ENCODE data around the gene CTRL. TPM values are rescaled to one million over a fixed set of nuclear protein-coding genes. Genes with fewer than 3 reads are reported as not detected.
"Not testable (repeated sequence)": the region's sequence is repeated elsewhere in the genome, so short reads cannot be mapped to it uniquely, and the experiment has no call there.

CTRL gene
- polyA plus RNA-seq, 1 donor, result 3.1 TPM

DNA sequence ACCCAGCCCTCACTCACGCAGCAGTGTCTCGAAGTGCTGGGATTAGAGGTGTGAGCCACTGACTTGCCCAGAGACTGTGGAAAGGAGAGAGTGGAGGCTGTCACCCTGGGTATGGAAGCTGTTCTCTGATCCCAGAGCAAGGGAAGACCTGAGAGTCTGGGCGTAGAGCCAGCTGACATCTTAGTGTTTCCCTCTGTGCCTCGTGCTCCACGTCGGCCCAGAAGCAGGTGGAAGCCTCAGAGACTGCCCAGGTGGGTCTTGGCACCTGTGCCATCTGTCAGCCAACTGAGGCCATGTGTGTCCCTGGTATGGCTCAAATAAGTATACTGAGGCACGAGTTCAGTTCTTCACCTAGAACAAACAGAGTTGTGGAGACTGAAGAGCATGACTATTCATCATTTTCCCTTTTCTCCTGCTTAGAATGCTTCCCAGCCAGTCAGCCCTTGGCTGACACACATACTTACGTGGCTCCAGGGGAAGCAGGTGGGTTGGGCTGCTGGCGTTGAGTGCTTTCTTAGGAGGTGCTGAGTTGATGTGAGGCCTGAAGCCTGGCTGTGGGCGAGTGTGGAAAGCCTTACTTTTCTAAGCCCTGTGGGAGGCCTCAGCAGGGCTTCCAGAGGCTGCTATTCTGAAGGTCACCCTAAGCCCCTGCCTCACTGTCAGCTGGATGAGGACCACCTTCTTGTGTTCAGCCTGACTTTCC is 8.1 kb downstream of the CTRL start:
- DNase-seq, result no peak

DNA sequence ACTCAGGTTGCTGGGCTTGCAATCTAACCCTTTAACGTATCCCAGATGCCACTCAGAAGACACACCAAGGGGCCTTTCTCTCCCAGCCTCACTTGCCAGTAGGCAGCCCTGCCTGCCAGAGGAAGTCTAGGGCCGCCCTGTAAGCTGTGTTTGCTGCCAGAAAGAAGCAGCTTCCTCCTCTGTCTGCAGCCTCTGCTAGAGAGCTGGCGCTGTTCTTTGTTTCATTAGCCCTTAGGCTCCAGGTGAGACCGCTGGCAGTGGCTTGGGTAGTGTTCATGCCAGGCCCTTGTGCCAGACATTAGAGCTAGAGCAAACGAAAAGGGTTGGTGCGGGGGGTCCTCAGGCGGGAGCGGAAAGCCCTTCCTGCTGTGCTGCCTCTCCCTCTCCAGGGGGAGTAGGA is 8.9 kb downstream of the CTRL start:
- DNase-seq, result no peak

DNA sequence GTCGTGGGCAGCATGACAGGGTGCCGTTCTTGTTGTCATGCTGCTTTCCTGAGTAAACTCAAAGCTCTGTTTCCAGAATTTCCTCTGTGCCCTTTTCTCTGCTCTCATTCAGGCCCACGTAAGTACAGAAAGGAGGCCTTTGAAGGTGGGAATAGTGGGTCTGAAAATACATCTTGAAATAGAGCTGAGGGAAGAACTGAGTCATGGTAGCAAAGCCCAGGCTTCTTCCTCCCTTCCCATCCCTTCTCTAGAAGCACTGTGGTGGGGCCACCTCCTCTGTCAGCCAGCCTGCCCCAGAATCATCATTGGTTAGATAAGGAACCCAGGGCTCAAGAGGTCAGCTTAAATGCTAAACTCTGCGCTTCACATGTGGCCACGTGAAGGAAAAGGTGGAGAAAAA is 9.4 kb downstream of the CTRL start:
- DNase-seq, result no peak

DNA sequence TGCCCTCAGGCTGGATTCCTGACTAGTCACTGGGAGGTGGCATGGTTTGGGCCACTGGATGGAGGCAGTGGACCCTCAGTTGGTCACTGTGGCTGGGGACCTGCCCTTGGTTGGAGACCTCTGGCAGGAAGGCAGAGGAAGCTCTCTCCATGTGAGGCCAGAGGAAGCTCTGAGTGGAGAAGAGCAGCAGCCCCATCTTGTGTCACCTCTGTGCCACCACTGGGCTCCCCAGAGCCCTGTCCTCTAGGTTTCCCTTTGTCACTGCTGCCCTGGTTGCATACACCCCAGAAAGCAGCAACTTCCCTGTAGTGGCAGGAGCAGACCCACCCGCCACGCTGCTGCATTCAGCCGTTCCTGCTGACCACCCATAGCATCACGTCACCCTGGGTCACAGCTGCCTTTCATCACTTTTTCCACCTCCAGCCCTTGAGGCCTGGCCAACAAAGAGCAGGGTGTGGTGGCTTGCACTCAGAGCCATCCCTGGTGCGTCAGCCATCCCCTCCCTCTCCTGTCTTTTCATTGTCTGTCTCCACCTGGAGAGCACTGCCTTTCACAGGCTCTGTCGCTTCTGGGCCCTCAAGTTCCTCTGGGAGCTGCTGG is 11.9 kb downstream of the CTRL start:
- no peak for DNase-seq

DNA sequence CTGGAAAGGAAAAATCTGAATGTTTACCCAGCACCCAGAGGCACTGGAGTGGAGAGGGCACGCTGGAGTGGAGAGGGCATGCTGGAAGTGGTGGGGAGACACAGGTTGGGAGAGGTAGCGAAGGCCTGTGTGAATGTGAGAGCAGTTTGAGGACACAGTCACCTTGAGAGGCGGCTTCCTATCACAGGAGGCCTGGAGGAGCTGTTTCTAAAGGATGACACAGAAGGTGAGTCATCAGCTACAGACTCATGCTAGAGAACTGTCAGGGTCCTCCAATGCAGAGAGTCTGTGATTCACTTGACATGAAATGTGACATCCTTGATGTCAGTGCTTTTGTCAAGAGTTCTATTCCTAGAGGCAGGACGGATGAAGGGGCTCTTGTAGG is 13.8 kb downstream of the CTRL start:
- no peak for DNase-seq

DNA sequence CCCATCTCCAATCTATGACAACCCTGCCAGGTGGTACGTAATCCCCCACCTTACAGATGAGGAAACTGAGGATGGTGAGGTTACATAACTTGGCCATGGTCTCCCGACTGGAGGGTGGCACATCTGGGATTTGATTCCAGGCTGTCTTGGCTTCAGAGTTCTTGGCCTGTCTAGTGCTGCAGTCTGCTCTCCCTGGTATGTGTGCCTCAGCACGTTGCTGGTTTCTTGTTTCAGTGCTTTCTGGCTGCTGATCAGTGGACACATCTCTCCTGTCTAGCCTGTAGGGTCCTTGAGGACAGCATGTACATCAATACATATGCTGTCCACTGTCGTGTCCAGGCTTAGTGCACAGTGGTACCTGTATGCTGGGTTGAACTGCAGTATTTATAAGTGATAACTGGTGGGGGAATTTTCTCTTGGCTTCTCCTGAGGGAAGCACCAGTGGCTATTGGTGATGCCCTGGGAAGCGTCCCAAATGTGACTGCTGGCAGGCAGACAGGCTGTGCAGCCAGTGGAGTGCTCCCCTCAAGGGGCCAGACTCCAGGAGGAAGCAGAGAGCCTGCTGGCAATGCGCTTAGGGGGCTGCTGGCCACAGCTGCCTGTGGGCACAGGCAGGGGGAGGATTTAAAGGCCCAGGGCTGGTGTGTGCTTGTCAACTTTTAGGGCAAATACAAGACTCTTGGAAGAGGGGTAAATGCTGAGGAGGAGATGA is 14.4 kb downstream of the CTRL start:
- no peak for DNase-seq

DNA sequence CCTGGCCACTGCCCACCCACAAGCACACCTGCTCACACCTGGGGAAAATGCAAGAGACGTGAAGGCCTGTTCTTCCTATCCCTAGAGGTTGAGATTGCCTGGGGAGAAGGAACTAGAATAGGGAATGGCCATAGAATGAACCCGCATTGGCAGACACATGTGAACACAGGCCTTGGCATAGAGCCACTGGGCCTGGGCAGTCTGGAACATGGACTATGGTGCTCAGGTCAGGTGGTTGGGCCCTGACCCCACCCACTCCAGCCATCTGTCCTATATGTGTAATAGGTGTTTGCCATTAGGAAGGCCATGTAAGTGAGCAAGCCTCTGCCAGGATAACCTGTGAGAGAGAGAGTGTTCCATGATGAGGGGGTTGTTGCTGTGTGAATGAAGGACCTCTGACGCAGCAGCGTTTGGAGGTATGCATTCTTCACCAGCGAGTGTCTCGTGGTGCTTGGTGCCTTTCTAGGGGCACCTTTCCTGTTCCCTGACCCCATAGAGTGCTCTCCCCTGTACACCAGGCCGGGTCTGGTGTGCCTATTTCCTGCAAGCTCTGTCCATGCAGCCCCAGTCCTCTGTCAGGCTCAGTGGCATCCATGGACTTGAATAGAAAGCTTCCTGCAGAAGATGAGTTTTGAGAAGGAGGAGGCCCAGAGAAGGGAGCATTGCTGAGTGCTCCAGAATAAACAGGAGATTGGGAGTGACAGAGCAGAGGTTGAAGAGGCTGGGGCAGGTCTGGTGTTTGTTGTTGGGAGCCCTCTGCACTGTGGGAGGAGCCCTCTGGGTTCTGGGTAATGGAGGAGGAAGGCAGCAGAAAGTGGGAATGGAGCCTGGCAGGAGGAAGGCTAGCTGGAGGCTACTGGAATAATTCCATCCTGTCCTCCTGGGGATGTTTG is 15.6 kb downstream of the CTRL start:
- no peak for DNase-seq

DNA sequence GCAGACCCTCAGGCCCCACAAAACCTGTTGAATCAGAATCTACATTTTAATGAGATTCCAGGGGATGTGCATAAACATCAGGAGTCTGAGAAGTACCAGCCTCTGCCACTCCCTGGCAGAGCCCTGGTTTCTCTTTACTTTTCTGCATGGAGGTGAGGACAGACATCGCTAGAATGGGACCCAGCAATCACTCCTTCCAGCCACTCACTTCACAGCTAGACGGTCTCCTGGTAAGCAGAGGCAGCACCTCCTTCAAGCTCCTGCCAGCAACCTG is 16.2 kb downstream of the CTRL start:
- DNase-seq, result not testable (repeated sequence)

DNA sequence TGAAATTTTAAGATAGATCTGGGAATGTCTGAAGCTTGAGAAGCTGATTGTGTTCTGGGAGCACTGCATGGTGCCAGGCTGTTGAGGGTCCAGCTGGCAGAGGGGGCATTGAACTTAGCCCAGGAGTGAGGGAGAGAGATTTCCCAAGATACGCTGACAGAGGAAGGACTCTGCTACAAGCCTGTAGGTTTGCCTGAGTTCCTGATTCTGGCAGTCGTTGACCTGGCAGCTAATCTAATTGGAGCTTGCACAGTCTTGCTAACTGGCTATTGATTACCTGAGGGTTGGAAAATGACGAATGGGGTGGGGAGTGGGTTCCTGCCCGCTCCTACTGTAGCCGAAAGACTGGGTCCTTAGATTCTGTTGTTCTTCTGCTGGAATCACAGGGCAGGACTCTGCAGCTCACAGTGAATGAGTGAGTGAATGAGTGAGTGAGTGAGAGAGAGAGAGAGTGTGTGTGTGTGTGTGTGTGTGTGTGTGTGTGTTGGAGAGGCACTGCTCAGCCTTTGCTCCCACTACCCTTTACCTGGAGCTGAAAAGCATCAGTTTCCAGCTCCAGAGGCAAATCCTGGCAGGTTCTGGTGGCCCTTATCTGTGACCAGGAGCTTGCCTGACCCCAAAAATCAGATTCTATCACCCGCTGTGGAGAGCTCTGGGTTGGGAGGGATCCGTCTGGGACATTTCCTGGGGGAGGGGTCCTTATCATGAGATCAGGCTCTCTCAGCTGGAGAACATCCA is 16.7 kb downstream of the CTRL start:
- no peak for DNase-seq

DNA sequence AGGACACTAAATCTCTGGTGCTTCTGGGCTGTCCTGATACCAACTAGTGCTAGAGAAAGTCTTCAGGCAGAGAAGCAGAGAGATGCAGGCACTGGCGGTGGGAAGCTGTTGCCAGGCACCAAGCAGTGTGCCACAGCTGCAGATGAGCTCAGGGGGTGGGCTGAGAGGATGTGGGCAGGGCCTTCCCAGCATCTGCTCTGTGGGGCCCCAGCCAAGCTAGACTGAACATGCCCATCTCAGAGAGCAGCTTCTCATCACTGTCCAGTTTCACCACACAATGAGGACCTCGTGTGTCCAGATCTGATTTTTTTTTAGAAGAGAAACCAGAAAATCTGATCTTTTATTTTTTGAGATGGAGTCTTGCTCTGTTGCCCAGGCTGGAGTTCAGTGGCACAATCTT is 21.5 kb downstream of the CTRL start:
- DNase-seq, result no peak

DNA sequence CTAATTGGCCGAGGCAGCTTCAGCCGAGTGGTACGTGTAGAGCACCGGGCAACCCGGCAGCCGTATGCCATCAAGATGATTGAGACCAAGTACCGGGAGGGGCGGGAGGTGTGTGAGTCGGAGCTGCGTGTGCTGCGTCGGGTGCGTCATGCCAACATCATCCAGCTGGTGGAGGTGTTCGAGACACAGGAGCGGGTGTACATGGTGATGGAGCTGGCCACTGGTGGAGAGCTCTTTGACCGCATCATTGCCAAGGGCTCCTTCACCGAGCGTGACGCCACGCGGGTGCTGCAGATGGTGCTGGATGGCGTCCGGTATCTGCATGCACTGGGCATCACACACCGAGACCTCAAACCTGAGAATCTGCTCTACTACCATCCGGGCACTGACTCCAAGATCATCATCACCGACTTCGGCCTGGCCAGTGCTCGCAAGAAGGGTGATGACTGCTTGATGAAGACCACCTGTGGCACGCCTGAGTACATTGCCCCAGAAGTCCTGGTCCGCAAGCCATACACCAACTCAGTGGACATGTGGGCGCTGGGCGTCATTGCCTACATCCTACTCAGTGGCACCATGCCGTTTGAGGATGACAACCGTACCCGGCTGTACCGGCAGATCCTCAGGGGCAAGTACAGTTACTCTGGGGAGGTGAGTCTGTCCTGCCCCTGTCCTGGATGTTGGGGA is 22.5 kb downstream of the CTRL start:
- DNase-seq, result no peak

DNA sequence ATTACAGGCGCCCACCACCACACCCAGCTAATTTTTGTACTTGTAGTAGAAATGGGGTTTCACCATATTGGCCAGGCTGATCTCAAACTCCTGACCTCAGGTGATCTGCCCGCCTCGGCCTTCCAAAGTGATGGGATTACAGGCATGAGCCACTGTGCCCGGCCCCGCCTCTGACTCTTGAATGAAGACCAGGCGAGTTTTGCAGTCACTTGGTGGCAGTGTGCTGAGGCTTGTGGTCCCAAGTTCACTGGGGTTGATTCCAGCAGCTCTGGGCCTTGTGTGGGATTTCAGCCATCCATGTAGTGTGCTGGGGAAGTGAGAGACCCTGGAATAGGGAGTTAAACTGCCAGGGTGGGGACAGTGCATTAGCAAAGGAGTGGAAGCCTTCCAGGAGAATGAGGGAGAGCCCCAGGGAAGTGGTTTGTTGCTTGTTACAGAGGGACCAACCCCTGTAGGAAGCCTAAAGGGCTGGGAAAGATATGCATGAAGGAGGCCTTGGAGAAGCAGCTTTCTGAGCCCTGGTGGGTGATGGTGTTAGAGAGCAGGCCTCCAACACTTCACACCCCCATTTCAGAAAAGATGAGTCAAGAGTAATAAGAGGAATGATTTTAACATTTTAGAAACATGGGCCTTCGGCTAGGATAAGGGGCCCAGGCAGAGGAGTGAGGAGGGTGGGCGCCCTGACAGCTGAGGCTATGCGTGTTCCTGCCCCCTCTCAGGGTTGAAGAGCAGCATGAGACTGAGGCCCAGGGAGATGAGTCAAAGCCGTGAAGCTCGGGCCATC is 24.1 kb downstream of the CTRL start:
- no peak for DNase-seq

DNA sequence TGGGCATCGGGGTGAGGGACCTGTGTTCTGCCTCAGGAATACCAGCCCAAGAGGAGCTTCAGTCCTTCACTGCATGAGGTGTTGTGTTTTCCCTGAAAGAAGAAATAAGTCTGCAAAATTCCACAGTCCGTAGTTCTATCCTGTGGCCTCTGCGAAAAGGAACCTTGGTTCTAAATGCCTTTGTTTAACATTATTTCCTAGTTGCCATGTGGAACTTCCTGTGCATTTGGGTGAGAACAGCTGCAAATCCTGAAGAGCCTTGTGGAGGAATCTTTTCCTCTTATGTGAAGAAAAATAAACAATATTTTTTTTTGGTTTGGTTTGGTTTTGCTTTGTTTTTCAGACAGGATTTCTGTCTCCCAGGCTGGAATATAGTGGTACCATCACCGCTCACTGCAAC is 28.8 kb downstream of the CTRL start:
- no peak for DNase-seq

DNA sequence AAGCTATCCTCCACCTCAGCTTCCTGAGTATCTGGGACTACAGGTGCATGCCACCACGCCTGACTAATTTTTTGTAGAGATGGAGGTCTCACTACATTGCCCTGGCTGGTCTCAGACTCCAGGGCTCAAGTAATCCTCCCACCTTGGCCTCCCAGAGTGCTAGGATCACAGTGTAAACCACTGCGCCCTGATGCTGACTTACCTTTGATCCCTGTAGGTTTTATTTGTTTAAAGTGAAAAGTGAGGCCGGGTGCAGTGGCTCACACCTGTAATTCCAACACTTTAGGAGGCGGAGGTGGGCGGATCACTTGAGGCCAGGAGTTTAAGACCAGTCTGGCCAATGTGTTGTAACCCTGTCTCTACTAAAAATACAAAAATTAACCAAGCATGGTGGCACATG is 29.9 kb downstream of the CTRL start:
- DNase-seq, result no peak

DNA sequence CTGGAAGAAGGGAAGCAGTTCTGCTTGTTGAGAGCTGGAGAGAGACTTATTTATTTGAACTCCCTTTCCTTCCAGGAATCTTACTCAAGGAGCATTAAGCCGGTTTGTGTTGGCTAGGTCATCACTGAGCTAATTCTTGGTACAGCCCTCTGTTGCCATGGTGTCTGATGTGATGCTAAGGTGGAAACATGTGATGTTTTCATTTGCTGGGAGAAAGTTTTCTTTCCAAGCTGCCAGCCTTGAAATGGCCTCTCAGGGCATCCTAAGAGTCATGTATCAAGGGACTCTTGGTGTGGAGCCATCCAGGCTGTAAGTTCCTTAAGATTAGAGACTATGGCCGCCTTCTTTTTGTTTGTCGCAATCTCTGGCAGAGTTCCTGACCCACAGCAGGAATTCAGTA is 34.4 kb downstream of the CTRL start:
- DNase-seq, result no peak

DNA sequence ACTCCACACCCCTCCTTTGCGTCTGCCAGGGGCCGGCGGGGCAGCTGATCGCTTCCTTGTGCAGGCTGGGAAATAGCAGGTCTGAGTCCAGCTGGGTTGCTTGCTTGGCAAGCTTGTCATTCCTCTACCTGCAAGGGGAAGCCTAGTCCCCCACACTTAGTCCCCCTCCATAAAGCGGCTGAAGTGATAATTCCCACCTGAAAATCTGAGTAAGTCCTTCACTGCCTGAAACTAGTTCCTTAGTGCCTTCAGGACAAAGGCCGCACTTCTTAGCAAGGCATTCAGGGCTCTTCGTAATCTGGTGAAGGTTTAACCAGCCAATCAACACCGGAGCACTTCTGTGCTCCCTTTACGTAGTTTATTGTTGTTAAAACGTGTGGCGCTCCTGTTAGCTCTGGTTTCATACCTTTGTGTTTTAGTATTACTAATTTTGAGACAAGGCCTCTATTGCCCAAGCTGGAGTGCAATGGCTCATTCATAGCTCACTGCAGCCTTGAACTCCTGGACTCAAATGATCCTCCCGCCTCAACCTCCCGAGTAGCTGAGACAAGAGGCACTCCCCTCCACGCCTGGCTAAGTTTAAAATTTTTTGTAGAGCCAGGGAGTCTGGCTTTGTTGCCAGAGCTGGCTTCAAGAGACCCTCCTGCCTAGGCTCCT is 37.8 kb downstream of the CTRL start:
- no peak for DNase-seq

DNA sequence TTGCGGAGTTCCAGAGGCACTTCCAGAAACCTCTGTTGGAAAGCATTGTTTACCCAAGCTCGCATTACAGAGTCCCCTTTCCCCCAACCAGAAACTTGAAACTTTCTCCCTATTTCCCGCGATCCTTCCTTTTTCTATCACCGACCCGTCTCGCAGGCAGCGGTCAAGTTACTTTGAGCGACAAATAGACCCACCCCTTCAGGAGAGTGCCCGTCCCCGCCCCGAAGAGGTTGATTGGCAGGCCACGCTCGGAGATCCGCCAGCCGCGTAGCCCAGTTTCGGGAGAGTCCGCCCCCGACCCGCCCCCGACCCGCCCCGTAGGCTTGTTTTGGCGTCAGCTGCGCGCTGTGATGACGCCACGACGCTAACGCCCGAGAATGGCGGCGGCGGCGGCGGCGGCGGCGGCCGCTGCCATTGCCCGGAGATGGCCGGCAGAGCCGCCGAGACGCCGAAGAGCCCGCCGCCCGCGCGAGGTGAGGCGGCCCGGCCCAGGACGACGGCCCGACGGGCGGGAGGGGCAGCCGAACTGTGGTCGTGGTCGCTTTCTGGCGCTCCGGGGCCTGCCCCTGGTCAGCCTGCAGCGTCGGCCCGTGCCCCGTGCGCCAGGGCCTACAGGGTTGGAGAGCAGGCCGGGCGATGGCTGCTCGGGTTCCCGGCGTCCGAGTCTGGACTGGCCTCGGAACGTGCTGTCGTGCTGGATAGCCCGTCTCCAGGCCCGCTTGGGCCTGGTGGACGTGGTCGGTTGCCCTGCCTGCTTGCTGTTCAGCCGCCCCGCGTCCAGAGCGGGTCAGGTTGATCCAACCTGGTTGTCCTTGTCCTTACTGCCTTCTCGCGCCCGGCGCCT is 38.5 kb downstream of the CTRL start, which contains the start of gene PSKH1:
PSKH1 (plus strand) TSS at position 356 of the 844 bp plus-strand sequence. CDS start 15,496 bp downstream, outside the sequence.
- peak; percentile 95 for DNase-seq

DNA sequence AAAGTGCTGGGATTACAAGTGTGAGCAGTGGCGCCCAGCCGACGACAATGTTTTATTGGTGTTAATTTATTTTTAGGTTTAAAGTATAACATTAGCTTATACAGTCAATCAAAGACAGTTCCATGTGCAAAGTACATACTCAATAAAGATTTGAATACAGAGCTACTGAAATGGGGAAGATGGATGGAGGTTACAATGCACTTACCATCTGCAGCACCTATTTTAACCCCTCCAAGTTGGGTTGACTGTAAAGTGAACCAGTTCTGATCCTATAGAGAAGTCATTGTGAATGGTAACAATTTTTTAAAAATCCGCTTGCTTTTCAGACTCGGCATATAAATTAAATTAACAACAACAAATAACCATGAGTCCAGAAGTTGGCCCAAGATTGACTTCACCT is 39.3 kb downstream of the CTRL start:
- no peak for DNase-seq

DNA sequence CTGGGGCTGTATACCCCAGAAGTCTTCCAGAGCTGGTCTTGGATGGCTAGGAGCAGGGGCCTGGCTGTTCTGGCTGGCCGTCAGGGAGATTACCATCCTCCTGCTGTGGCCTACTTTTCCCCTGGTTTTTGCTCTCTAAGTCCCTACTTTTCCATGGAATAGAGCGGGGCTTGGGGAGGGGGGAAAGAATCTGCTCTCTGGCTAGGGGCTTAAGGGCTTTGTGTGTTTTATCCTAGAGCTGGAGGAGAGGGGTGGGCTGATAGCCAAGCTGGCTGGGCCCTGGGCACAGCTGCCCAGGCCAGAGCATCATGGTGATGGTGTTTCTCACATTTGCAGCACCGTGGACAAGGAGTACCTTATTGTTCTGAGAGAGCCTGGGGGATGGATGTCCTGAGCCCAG is 43.3 kb downstream of the CTRL start:
- DNase-seq, result no peak
